Kidney (tissue), 14 donors: Measurements from ENCODE around the gene CPAMD8. TPM values are rescaled to one million over a fixed set of nuclear protein-coding genes. Genes with fewer than 3 reads are reported as not detected.

Source experiments
- DNase-seq, 5 donors: peaks; one replicate each; pipeline ENCODE4 v3.0.0-alpha.2; 2013 to 2020
- FAIRE-seq: peaks from 2 replicates; lab custom pipeline; 2012; peaks lifted over from hg19 to GRCh38; lab: Jason Lieb, UNC
- H3K27ac ChIP-seq, 2 donors: one replicate each; pipeline ENCODE4 v1.7.0; 2013; ENCODE audit warnings: low read depth in 2 of 2, low read length in 2 of 2, inconsistent platforms in 1 of 2
- H3K27me3 ChIP-seq: one replicate; pipeline ENCODE4 v1.7.1; 2013; ENCODE audit warnings: low read length, inconsistent platforms; ENCODE audit not compliant: control insufficient read depth, insufficient read depth
- H3K36me3 ChIP-seq, 3 donors: one replicate each; pipeline versions ENCODE4 v1.7.0 to v1.7.1; 2013; ENCODE audit warnings: low read length in 3 of 3, control low read depth in 1 of 3, inconsistent platforms in 1 of 3; ENCODE audit not compliant: insufficient read depth in 3 of 3, control insufficient read depth in 2 of 3
- H3K4me1 ChIP-seq, 3 donors: one replicate each; pipeline versions ENCODE4 v1.7.0 to v1.7.1; 2013; ENCODE audit warnings: low read length in 3 of 3, inconsistent platforms in 1 of 3, low read depth in 1 of 3; ENCODE audit not compliant: control insufficient read depth in 2 of 3, insufficient read depth in 2 of 3
- H3K4me3 ChIP-seq, 3 donors: one replicate each; pipeline versions ENCODE4 v1.7.0 to v1.8.1; 2013; ENCODE audit warnings: low read length in 3 of 3, control low read depth in 1 of 3, inconsistent platforms in 1 of 3
- H3K9ac ChIP-seq, 3 donors: one replicate each; pipeline versions ENCODE4 v1.7.0 to v1.7.1; 2013; ENCODE audit warnings: low read length in 3 of 3, control low read depth in 1 of 3, inconsistent platforms in 1 of 3
- H3K9me3 ChIP-seq, 3 donors: one replicate each; pipeline versions ENCODE4 v1.7.0 to v1.7.1; 2013; ENCODE audit warnings: low read length in 3 of 3, control low read depth in 1 of 3, inconsistent platforms in 1 of 3; ENCODE audit not compliant: control insufficient read depth in 2 of 3, insufficient read depth in 1 of 3
- intact Hi-C: fragments of 100-400 bp; cut with DNase I; formaldehyde crosslinking; loops from one replicate; pipeline ENCODE4 v1.11.1; 2022
- polyA plus RNA-seq: library from polyadenylated mRNA; stranded (reverse); fragments of 350-450 nt; fragmentation: Illumina TruSeq; extraction: RNeasy Lipid Tissue Mini Kit (QIAGEN cat#74804); gene quantifications from one replicate; pipeline ENCODE4 v1.2.3, GENCODE V29; 2014; ENCODE audit warnings: low read depth, low replicate concordance; ENCODE audit not compliant: insufficient read depth
- total RNA-seq: library from RNA; stranded (reverse); fragmentation: NEBNext Ultra II Directional; extraction: Animal tissue kit (Norgen Biotek cat#: 25700); gene quantifications from one replicate; pipeline ENCODE4 v1.2.1, GENCODE V29; 2021
- TF ChIP-seq, protein P1 (sequence below): IDR thresholded peaks from 3 replicates; pipeline ENCODE4 v1.5.1; 2012; ENCODE audit warnings: mild to moderate bottlenecking, moderate library complexity, borderline replicate concordance; ENCODE audit not compliant: insufficient read depth; ENCODE audit errors: extremely low read depth
- donor health status: control.
- donor health status: control.
- donor health status: control.
- donor health status: control.
- donor health status: control.
- donor health status: DM: yes; HTN: yes; CAD: no.
- donor health status: Normal renal cell carcinoma (clear cell type).

CPAMD8 gene
- total and polyA plus RNA-seq, 2 donors from 2014 or later, result 22.0 to 64.1 TPM

DNA sequence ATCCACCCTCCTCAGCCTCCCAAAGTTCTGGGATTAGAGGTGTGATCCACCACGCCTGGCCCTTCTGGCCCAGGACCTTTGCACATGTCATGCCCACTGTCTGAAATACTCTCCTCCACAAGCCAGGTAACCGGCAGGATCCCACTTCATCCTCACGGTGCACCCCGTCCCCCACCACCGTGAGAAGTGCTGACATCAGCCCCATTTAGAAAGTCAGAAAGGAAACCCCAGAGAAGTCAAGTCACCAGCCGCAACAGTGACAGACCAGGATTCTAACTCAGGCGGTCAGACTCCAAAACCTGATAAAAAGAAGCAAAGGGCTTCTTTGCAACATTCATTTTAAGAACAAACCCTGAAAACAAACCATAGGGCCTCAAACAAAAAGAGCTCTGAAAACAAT lies 3.9 kb downstream of the CPAMD8 start:
- DNase-seq (no peak), FAIRE-seq (no peak)
- H3K4me1 ChIP-seq, result no peaks in the 10 kb centered on the region
- no peaks in the 10 kb centered on the region for H3K36me3 ChIP-seq
- no peak overlapping the region for H3K4me3 ChIP-seq
- H3K27ac ChIP-seq, result no peak overlapping the region
- H3K9me3 ChIP-seq, result peaks cover 2 to 14% (median 9%) of the 10 kb centered on the region in 3 donors
- H3K9ac ChIP-seq, result no peak overlapping the region
- no peaks in the 10 kb centered on the region for H3K27me3 ChIP-seq
- intact Hi-C loops, result no loop called here
- TF ChIP-seq, protein P1, sequence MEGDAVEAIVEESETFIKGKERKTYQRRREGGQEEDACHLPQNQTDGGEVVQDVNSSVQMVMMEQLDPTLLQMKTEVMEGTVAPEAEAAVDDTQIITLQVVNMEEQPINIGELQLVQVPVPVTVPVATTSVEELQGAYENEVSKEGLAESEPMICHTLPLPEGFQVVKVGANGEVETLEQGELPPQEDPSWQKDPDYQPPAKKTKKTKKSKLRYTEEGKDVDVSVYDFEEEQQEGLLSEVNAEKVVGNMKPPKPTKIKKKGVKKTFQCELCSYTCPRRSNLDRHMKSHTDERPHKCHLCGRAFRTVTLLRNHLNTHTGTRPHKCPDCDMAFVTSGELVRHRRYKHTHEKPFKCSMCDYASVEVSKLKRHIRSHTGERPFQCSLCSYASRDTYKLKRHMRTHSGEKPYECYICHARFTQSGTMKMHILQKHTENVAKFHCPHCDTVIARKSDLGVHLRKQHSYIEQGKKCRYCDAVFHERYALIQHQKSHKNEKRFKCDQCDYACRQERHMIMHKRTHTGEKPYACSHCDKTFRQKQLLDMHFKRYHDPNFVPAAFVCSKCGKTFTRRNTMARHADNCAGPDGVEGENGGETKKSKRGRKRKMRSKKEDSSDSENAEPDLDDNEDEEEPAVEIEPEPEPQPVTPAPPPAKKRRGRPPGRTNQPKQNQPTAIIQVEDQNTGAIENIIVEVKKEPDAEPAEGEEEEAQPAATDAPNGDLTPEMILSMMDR, result no peak

DNA sequence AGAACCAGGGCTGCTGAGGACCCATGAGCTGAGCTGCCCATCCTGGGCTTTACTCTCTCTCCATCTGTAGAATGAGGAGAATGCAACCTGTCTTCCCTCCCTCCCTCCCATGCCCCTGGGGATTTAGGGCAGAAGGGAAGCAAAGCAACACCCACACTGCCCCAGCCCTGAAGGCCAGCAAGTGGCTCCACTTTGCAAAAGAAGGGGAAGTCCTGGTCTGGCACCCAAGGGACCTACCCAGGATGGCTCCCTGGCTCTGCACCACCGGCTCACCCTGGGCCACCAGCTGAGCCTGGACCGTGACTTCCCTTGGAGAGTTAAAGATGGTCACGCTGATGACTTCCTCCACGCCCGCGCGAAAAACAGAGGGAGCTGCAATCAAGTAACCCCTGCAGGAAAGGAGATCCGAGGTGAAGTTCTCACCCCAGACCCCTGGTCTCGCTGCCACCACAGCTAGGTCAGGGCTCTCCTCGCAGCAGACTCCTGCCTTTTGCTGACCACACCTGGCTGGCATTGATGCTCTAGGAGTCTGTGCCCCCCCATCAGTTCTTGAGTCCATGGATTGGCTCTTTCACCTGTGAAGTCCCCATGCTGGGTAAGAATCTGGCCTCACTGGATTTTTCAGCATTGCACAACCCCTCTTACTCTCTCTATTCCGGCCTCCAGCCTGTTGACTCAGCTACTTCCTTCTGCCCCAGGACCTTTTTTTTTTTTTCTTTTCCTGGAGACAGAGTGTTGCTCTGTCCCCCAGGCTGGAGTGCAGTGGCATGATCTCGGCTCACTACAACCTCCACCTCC lies 4.6 kb downstream of the CPAMD8 start:
- FAIRE-seq, result no peak
- no peaks in the 10 kb centered on the region for H3K4me1 ChIP-seq
- no peaks in the 10 kb centered on the region for H3K36me3 ChIP-seq
- H3K4me3 ChIP-seq, result no peak overlapping the region
- H3K27ac ChIP-seq, result no peak overlapping the region
- no peak overlapping the region for H3K9ac ChIP-seq
- H3K27me3 ChIP-seq, result no peaks in the 10 kb centered on the region
- intact Hi-C loops, result no loop called here
- DNase-seq, result no peak
- TF ChIP-seq, protein P1, result no peak
- H3K9me3 ChIP-seq, result peaks cover 2 to 14% (median 9%) of the 10 kb centered on the region in 3 donors

DNA sequence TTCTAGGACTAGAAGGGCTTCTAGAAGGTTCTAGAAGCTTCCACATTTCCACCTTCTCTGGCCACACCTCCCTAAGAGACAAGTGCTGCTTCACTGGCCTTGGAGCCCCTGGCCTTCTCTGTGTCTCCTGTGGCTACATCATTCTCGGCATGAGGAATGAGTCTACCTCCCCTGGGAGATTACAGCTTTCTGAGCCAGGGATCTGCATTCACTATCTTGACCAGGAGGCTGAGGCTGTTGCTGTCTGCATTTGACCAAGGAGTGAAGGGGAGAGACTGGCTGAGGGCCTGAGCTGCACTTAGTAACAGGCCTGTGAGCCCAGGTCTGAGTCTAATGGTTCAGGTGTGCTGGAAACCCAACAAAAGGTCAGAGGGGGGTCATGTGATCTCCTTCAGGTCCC lies 5.3 kb downstream of the CPAMD8 start:
- DNase-seq (no peak), FAIRE-seq (no peak)
- Histone ChIP-seq H3K9me3 (peaks cover 2 to 14% (median 9%) of the 10 kb centered on the region in 3 donors), H3K4me1 (no peaks in the 10 kb centered on the region), H3K27me3 (no peaks in the 10 kb centered on the region), H3K27ac (no peak overlapping the region), H3K36me3 (no peaks in the 10 kb centered on the region), H3K9ac (no peak overlapping the region), H3K4me3 (no peak overlapping the region)
- TF ChIP-seq, protein P1, result no peak
- intact Hi-C loops, result no loop called here
